Measurements from ENCODE around the gene ASCL3. TPM values are rescaled to one million over a fixed set of nuclear protein-coding genes. Genes with fewer than 3 reads are reported as not detected.

The ASCL3 gene
- total and polyA plus RNA-seq, 10 donors = not detected

- intact Hi-C loops (cut with DNase I; ENCODE audit: low total_unique reads) = no loop called here
- WGBS, 5 donors = 77 to 95% (median 90%) methylated on average over 4 to 5 of the region's 5 CpGs
- Histone ChIP-seq H3K27ac (no peak overlapping the region), H3K9me3 (no peaks in the 10 kb centered on the region), H3K4me1 (no peaks in the 10 kb centered on the region), H3K36me3 (peaks cover 0 to 51% (median 19%) of the 10 kb centered on the region in 6 donors), H3K27me3 (replicated peaks in 1 of 7) (no peaks in the 10 kb centered on the region), H3K4me3 (no peak overlapping the region)
- TF ChIP-seq POLR2AphosphoS5 (IDR thresholded peaks at IDR 0.05) = no peak
- TF ChIP-seq CTCF (IDR thresholded peaks at IDR 0.05 in 8 of 11, conservative IDR thresholded peaks at IDR 0.05 in 3 of 11) = no peak
- no peak for TF ChIP-seq POLR2A (IDR thresholded peaks at IDR 0.05)
- no peak for DNase-seq
Measured at GRCh38 chr11:8925711-8926110, 17.1 kb downstream of the ASCL3 start.

- no peak for TF ChIP-seq CTCF (IDR thresholded peaks at IDR 0.05 in 8 of 11, conservative IDR thresholded peaks at IDR 0.05 in 3 of 11)
- no peak for TF ChIP-seq POLR2A (IDR thresholded peaks at IDR 0.05)
- no peak for TF ChIP-seq POLR2AphosphoS5 (IDR thresholded peaks at IDR 0.05)
- DNase-seq = no peak
- Histone ChIP-seq H3K4me3 (no peak overlapping the region), H3K27ac (no peak overlapping the region), H3K27me3 (replicated peaks in 1 of 7) (no peaks in the 10 kb centered on the region), H3K9me3 (no peaks in the 10 kb centered on the region), H3K36me3 (peaks cover 3 to 81% (median 41%) of the 10 kb centered on the region in 6 donors), H3K4me1 (peaks cover 0 to 3% (median 0%) of the 10 kb centered on the region in 6 donors)
- WGBS, 5 donors = 89 to 96% (median 93%) methylated on average over 5 of the region's 5 CpGs
- intact Hi-C loops (cut with DNase I; ENCODE audit: low total_unique reads) = no loop called here
Measured at GRCh38 chr11:8922691-8923090, 20.1 kb downstream of the ASCL3 start.

GRCh38 chr11:8917157-8917825 lies 25.5 kb downstream of the ASCL3 start:
- Histone ChIP-seq H3K27me3 (replicated peaks in 1 of 7) (no peaks in the 10 kb centered on the region), H3K27ac (peak overlapping the region in 6 of 8 donors; percentile 27 to 94 (median 56)), H3K4me1 (peaks cover 10 to 52% (median 29%) of the 10 kb centered on the region in 6 donors), H3K36me3 (peaks cover 3 to 71% (median 44%) of the 10 kb centered on the region in 6 donors), H3K4me3 (no peak overlapping the region), H3K9me3 (no peaks in the 10 kb centered on the region)
- intact Hi-C loops (cut with DNase I; ENCODE audit: low total_unique reads) = no loop called here
- no peak for DNase-seq
- 65 to 89% (median 80%) methylated on average over 5 of the region's 5 CpGs for WGBS, 5 donors
- TF ChIP-seq POLR2A (IDR thresholded peaks at IDR 0.05) (no peak), POLR2AphosphoS5 (IDR thresholded peaks at IDR 0.05) (no peak), CTCF (IDR thresholded peaks at IDR 0.05 in 8 of 11, conservative IDR thresholded peaks at IDR 0.05 in 3 of 11) (no peak)

- H3K9me3 ChIP-seq = no peaks in the 10 kb centered on the region
- TF ChIP-seq POLR2A (IDR thresholded peaks at IDR 0.05) (no peak), CTCF (IDR thresholded peaks at IDR 0.05 in 8 of 11, conservative IDR thresholded peaks at IDR 0.05 in 3 of 11) (peak in 1 of 11 experiments; percentile 2)
- DNase-seq = no peak
- H3K4me1 ChIP-seq = peaks cover 10 to 71% (median 37%) of the 10 kb centered on the region in 6 donors
- intact Hi-C loops (cut with DNase I; ENCODE audit: low total_unique reads) = loop anchor here (5.0 kb wide), 1 partner anchor 48 kb away; the partner anchor contains the start of gene TMEM9B
- H3K36me3 ChIP-seq = peaks cover 0 to 44% (median 18%) of the 10 kb centered on the region in 6 donors
- H3K4me3 ChIP-seq = peak overlapping the region in 6 of 8 donors; percentile 1 to 55 (median 14)
- WGBS, 5 donors = 62 to 81% (median 67%) methylated on average over 4 of the region's 4 CpGs
- H3K27me3 ChIP-seq (replicated peaks in 1 of 7) = no peaks in the 10 kb centered on the region
- peak overlapping the region; percentile 57 to 94 (median 70) for H3K27ac ChIP-seq
Measured at GRCh38 chr11:8914661-8915018, 28.2 kb downstream of the ASCL3 start.

Measured in spleen (tissue), 11 donors.